Astrocyte of the cerebellum (primary cell): ENCODE results near the gene STUB1.
"Not testable (repeated sequence)": the region's sequence is repeated elsewhere in the genome, so short reads cannot be mapped to it uniquely, and the experiment has no call there.

Experiments used
- DNase-seq: peaks from one replicate; pipeline ENCODE4 v3.0.0-alpha.2; 2011; ENCODE audit warnings: low read depth
- H3K4me3 ChIP-seq: 2 replicates; pipeline ENCODE4 v1.5.1; 2011; ENCODE audit warnings: mild to moderate bottlenecking, low read depth, low read length, moderate library complexity
- in situ Hi-C: cut with HindIII; loops from 2 replicates; pipeline ENCODE4 v1.10.0; 2017; ENCODE audit warnings: low sequenced_read_pairs
- TF ChIP-seq, protein P1 (sequence below): IDR thresholded peaks from 2 replicates; pipeline ENCODE4 v1.5.1; 2012; ENCODE audit warnings: low read length, low read depth, moderate library complexity, mild to moderate bottlenecking; ENCODE audit errors: missing control alignments

The STUB1 gene

DNA sequence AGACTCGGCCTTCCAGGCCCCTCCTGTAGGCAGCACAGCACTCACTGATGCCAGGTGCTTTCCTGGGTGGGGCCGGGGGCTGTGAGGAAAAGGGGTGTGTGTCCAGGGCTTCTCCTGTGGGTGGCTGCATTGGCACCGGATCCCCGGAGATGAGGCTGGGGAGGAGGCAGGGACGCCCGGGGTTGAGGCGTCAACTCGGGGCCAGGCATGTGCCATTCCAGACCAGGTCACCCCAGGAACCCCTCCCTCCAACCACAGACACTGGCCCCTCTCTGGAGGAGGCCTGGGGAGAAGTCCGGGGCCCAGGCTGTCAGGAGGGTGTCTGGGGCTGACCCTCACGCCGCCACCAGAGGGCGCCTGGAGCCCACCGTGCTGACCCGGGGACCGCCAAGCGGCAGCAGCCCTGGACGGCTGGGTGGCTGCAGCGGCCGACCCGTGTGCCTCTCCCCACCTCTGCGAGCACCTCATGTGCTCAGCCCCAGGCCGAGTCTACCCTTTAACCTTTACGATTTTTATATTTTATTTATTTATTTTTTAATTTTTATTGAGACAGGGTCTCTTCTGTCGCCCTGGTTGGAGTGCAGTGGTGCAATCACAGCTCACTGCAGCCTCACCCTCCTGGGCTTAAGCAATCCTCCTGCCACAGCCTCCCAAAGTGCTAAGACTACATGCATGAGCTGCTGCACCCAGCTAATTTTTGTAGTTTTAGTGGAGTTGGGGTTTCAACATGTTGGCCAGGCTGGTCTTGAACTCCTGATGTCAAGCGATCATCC lies 31.5 kb downstream of the STUB1 start:
- DNase-seq = no peak
- in situ Hi-C loops = loop anchor here (10.0 kb wide), 1 partner anchor 263 kb away; the partner anchor contains the start of gene LMF1
- TF ChIP-seq, protein P1, sequence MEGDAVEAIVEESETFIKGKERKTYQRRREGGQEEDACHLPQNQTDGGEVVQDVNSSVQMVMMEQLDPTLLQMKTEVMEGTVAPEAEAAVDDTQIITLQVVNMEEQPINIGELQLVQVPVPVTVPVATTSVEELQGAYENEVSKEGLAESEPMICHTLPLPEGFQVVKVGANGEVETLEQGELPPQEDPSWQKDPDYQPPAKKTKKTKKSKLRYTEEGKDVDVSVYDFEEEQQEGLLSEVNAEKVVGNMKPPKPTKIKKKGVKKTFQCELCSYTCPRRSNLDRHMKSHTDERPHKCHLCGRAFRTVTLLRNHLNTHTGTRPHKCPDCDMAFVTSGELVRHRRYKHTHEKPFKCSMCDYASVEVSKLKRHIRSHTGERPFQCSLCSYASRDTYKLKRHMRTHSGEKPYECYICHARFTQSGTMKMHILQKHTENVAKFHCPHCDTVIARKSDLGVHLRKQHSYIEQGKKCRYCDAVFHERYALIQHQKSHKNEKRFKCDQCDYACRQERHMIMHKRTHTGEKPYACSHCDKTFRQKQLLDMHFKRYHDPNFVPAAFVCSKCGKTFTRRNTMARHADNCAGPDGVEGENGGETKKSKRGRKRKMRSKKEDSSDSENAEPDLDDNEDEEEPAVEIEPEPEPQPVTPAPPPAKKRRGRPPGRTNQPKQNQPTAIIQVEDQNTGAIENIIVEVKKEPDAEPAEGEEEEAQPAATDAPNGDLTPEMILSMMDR = peak; percentile 86
- H3K4me3 ChIP-seq = no peak overlapping the region

DNA sequence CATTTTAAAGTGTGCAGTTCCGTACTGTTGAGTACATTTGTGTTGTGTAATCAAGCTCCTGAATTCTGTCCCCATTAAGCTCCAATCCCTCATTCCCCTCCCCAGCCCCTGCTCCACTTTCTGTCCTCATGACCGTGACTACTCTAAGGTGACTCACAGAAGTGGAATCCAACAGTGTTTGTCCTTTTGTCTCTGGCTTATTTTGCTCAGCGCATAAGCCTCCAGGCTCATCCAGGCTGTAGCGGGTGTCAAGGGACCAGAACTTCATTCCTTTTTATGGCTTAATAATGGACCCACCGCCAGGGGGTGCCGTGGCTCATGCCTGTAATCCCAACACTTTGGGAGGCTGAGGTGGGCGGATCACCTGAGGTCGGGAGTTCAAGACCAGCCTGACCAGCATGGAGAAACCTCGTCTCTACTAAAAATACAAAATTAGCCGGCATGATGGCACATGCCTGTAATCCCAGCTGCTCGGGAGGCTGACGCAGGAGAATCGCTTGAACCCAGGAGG lies 32.6 kb downstream of the STUB1 start:
- peak; percentile 75 for DNase-seq
- TF ChIP-seq, protein P1 = peak; percentile 42
- H3K4me3 ChIP-seq = not testable (repeated sequence)
- in situ Hi-C loops = loop anchor here (10.0 kb wide), 1 partner anchor 262 kb away; the partner anchor contains the start of gene LMF1

DNA sequence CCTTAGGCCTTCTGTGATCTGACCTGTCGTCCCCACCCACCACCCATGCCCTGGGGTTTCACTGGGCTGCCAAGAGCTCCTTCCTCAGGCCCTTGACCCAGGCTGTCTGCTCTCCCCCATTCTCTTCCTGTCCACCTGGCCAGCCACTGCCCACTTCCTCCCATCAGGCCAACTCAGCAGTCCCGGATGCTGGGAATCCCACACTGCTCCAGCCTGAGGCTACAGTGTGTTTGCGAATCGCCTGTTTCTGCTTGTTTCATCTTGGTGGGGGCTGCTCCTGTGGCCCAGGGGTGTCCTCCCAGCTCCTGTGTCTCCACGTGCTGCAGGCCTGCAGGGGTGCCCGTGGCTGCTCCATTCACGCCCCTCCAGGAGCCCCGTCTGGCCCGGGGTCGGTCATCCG lies 33.9 kb downstream of the STUB1 start:
- in situ Hi-C loops = loop anchor here (10.0 kb wide), 1 partner anchor 261 kb away; the partner anchor contains the start of gene LMF1
- TF ChIP-seq, protein P1 = no peak
- DNase-seq = no peak
- H3K4me3 ChIP-seq = peak overlapping the region; percentile 19

DNA sequence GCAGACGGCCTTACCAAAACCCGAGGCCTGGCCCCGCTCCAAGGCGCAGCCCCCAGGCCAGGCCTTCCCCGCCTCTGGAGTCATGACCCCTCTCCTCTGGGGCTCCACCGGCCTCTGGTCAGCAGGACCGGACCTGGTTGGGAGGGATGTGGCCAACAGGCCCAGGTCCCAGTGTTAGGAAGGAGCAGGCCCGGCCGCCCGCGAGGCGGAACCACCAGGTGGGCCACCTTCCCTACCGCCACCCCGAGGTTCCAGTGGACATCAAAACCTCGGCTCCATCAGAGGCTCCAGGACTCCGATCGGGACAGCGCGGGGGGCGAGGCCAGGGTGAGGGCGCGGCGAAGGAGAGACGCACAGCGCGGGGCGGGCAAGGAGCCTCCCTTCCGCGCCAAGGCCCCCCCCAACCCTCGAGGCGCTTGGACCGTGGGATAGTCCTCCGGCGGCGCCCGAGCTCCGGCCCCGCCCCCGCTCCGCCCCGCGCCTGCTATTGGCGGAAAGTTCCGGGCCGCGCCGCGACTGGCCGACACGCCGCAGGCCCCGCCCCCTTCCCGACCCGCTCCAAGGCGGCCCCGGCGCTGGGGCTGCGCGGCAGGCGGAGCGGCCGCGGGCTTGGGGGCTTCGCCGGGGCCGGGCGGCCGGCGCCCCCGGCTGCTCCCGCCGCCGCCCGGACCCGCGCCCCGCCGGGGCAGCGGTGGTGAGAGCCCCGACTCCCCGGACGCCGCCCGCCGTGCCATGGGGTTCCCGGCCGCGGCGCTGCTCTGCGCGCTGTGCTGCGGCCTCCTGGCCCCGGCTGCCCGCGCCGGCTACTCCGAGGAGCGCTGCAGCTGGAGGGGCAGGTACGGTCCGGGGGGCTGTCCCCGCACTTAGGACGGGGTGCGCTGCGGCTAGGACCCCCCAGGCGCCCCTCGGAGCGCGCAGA lies 34.6 kb downstream of the STUB1 start, which contains the start of gene METRN:
Gene METRN, plus strand, starts transcription at position 561 of the 919 bp plus-strand sequence. Its CDS starts 172 bp downstream, at position 733.
- DNase-seq = no peak
- in situ Hi-C loops = loop anchor here (10.0 kb wide), 1 partner anchor 260 kb away; the partner anchor contains the start of gene LMF1
- H3K4me3 ChIP-seq = peak within 1 kb of the TSS; percentile 55
- TF ChIP-seq, protein P1 = no peak

DNA sequence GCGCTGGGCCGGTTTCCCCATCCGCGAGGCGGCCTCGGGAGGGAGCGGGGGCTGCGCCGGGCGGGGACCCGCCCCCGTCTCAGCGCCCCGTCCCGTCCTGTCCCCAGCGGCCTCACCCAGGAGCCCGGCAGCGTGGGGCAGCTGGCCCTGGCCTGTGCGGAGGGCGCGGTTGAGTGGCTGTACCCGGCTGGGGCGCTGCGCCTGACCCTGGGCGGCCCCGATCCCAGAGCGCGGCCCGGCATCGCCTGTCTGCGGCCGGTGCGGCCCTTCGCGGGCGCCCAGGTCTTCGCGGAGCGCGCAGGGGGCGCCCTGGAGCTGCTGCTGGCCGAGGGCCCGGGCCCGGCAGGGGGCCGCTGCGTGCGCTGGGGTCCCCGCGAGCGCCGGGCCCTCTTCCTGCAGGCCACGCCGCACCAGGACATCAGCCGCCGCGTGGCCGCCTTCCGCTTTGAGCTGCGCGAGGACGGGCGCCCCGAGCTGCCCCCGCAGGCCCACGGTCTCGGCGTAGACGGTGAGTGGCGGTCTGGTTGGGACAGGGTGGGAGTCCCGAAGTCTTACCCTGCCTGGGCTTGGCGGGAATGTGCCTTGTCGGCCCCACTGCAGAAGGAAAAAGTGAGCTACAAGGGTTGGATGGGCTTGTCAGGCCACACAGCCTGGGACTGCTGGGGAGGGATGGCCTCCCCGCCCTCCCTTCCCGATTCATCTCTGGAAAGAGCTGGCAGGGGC lies 35.4 kb downstream of the STUB1 start:
- in situ Hi-C loops = loop anchor here (10.0 kb wide), 1 partner anchor 259 kb away; the partner anchor contains the start of gene LMF1
- no peak for DNase-seq
- TF ChIP-seq, protein P1 = no peak
- H3K4me3 ChIP-seq = peak overlapping the region; percentile 55
